ENCODE results near the gene HEXB. TPM values are rescaled to one million over a fixed set of nuclear protein-coding genes. Genes with fewer than 3 reads are reported as not detected.
"Not testable (repeated sequence)": the region's sequence is repeated elsewhere in the genome, so short reads cannot be mapped to it uniquely, and the experiment has no call there.

HEXB gene
- total RNA-seq, 1 experiment from 2014 or later, result 84.6 TPM

GRCh38 chr5:74672215-74672877 lies 12.7 kb upstream of the HEXB start:
- Histone ChIP-seq H3K9me2 (ENCODE audit: insufficient read depth) (no peaks in the 10 kb centered on the region), H3K9me3 (ENCODE audit: insufficient read depth, low read depth) (peaks cover 12% of the 10 kb centered on the region; the same call in 1 of the 2 replicates), H3K4me2 (no peak overlapping the region), H3K27ac (no peak overlapping the region), H3K36me3 (ENCODE audit: low read depth) (no peaks in the 10 kb centered on the region), H3K4me1 (replicated peaks; ENCODE audit: insufficient read depth) (peaks cover 9% of the 10 kb centered on the region; the same call in 1 of the 2 replicates), H3F3A (ENCODE audit: insufficient read depth, low read depth) (0 out of 2 replicates have a peak, but pooled peaks cover 5% of the 10 kb centered on the region), H4K20me1 (ENCODE audit: insufficient read depth) (no peaks in the 10 kb centered on the region), H3K4me3 (no peak overlapping the region), H3K79me2 (ENCODE audit: low read depth) (no peaks in the 10 kb centered on the region), H2AFZ (no peak overlapping the region), H3K27me3 (ENCODE audit: insufficient read depth, low read depth) (no peaks in the 10 kb centered on the region)
- POLR2A ChIA-PET (ENCODE audit: unreplicated experiment), result no interaction called here
- no peak for DNase-seq
- intact Hi-C loops (cut with micrococcal nuclease; ENCODE audit: unreplicated experiment), result loop anchor here (5.0 to 10.0 kb wide), 2 partner anchors 230 to 662 kb away; partner anchors contain the start of gene HMGCR
- CTCF ChIA-PET, result no interaction called here
- no TSS peak for BruUV-seq (replicated peaks)
- TF ChIP-seq EZH2 (IDR thresholded peaks at IDR 0.05; ENCODE audit: low read depth), result no peak
- TF ChIP-seq, protein P1, sequence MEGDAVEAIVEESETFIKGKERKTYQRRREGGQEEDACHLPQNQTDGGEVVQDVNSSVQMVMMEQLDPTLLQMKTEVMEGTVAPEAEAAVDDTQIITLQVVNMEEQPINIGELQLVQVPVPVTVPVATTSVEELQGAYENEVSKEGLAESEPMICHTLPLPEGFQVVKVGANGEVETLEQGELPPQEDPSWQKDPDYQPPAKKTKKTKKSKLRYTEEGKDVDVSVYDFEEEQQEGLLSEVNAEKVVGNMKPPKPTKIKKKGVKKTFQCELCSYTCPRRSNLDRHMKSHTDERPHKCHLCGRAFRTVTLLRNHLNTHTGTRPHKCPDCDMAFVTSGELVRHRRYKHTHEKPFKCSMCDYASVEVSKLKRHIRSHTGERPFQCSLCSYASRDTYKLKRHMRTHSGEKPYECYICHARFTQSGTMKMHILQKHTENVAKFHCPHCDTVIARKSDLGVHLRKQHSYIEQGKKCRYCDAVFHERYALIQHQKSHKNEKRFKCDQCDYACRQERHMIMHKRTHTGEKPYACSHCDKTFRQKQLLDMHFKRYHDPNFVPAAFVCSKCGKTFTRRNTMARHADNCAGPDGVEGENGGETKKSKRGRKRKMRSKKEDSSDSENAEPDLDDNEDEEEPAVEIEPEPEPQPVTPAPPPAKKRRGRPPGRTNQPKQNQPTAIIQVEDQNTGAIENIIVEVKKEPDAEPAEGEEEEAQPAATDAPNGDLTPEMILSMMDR (conservative IDR thresholded peaks at IDR 0.05), result no peak

DNA sequence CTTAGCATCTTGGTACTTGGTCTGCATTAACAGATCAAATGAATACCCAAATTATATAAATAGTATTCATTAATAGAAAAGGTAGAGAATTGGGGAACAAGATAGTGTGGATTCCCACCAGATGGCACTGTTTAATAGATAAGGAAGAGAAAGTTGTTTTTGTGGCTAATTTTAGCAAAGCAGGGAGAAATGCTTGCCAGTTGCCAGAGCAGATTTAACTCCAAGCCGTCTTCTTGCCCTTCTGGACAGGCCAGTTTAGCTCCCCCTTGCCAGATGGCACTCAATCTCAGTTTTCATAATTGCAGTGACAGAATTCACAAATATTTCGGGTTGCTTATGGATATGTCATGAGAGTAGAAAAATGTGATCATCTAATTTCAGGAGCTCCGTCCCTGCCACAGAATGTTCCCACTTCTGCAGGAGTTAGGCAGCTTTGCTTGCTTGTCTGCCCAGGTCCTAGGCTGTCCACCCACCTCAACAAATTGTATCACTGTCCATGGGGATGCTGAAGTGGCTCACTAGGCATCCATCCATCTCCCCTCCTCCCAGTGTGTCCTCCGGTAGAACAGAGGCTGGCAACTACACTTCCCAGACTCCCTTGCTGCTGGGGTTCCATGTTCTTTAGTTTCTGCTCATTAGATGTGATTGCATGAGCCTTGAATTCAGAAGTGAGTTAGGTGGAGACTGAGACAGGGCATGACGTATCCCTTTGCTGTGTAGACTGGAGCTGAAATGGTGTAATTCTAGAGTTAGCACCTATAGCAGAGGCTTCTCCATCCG lies 11.8 kb upstream of the HEXB start:
- TF ChIP-seq, protein P1 (conservative IDR thresholded peaks at IDR 0.05), result peak; percentile 63
- no peak for TF ChIP-seq EZH2 (IDR thresholded peaks at IDR 0.05; ENCODE audit: low read depth)
- Histone ChIP-seq H3K4me1 (replicated peaks; ENCODE audit: insufficient read depth) (peaks cover 9% of the 10 kb centered on the region; the same call in 1 of the 2 replicates), H3K9me3 (ENCODE audit: insufficient read depth, low read depth) (peaks cover 12% of the 10 kb centered on the region; the same call in 1 of the 2 replicates), H3K4me3 (no peak overlapping the region), H2AFZ (no peak overlapping the region), H3K36me3 (ENCODE audit: low read depth) (no peaks in the 10 kb centered on the region), H3K79me2 (ENCODE audit: low read depth) (no peaks in the 10 kb centered on the region), H3K9me2 (ENCODE audit: insufficient read depth) (no peaks in the 10 kb centered on the region), H4K20me1 (ENCODE audit: insufficient read depth) (no peaks in the 10 kb centered on the region), H3K27me3 (ENCODE audit: insufficient read depth, low read depth) (no peaks in the 10 kb centered on the region), H3K4me2 (peak overlapping the region; percentile 37; the same call in 1 of the 2 replicates), H3K27ac (no peak overlapping the region), H3F3A (ENCODE audit: insufficient read depth, low read depth) (0 out of 2 replicates have a peak, but pooled peaks cover 5% of the 10 kb centered on the region)
- DNase-seq, result peak; percentile 29 to 66
- ChIA-PET CTCF (interaction anchor here (0.5 kb wide), 1 partner anchor 42 kb away, joined by 4 read pairs; no protein-coding TSS in a partner anchor), POLR2A (ENCODE audit: unreplicated experiment) (no interaction called here)
- intact Hi-C loops (cut with micrococcal nuclease; ENCODE audit: unreplicated experiment), result loop anchor here (1.0 to 10.0 kb wide), 4 partner anchors 229 to 662 kb away; partner anchors contain the start of gene HMGCR
- no TSS peak for BruUV-seq (replicated peaks)

DNA sequence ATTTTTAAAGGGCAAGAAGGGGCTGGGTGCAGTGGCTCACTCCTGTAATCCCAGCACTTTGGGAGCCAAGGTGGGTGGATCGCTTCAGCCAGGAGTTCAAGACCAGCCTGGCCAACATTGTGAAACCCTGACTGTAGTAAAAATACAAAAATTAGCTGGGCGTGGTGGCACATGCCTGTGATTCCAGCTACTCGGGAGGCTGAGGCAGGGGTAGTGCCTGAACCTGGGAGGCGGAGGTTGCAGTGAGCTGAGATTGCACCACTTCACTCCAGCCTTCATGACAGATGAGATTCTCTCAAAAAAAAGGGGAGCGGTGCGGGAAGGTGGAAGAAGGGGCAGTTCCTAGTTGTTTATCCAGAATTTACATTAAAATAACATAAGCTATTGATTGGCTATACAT lies 8.6 kb upstream of the HEXB start:
- H3K27ac ChIP-seq, result not testable (repeated sequence)
- POLR2A ChIA-PET (ENCODE audit: unreplicated experiment), result interaction anchor here (0.7 kb wide), 1 partner anchor 298 kb away, joined by 4 read pairs; no protein-coding TSS in a partner anchor

DNA sequence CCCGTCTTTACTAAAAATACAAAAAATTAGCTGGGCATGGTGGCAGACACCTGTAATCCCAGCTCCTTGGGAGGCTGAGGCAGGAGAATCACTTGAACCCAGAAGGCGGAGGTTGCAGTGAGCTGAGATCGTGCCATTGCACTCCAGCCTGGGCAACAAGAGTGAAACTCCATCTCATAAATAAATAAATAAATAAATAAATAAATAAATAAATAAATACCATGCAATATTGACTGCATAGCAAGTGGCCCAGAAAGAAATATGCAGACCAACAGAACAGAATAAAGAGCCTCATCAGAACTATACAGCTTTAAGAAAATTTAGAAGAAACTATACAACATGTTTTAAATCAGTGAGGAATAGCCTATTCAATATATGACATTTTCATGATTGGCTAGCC lies 6.9 kb upstream of the HEXB start:
- H3K9me3 ChIP-seq (ENCODE audit: insufficient read depth, low read depth); BruUV-seq (replicated peaks); H3F3A ChIP-seq (ENCODE audit: insufficient read depth, low read depth); H3K9me2 ChIP-seq (ENCODE audit: insufficient read depth); POLR2A ChIA-PET (ENCODE audit: unreplicated experiment); H3K79me2 ChIP-seq (ENCODE audit: low read depth); DNase-seq; H3K27ac ChIP-seq; CTCF ChIA-PET; H4K20me1 ChIP-seq (ENCODE audit: insufficient read depth); H3K4me3 ChIP-seq; H3K27me3 ChIP-seq (ENCODE audit: insufficient read depth, low read depth); H2AFZ ChIP-seq; H3K4me2 ChIP-seq; H3K36me3 ChIP-seq (ENCODE audit: low read depth): not testable (repeated sequence)
- H3K4me1 ChIP-seq (replicated peaks; ENCODE audit: insufficient read depth), result peaks cover 11% of the 10 kb centered on the region; the same call in 1 of the 2 replicates
- intact Hi-C loops (cut with micrococcal nuclease; ENCODE audit: unreplicated experiment), result loop anchor here (10.0 kb wide), 1 partner anchor 657 kb away; the partner anchor contains the start of gene HMGCR

More for the DNA sequence above, 8.6 kb upstream of the HEXB start:
- H3K79me2 ChIP-seq (ENCODE audit: low read depth); H3K9me3 ChIP-seq (ENCODE audit: insufficient read depth, low read depth); H3K4me3 ChIP-seq; H3K27me3 ChIP-seq (ENCODE audit: insufficient read depth, low read depth); H2AFZ ChIP-seq; CTCF ChIA-PET; H3F3A ChIP-seq (ENCODE audit: insufficient read depth, low read depth); H3K36me3 ChIP-seq (ENCODE audit: low read depth); BruUV-seq (replicated peaks); H4K20me1 ChIP-seq (ENCODE audit: insufficient read depth); DNase-seq; H3K9me2 ChIP-seq (ENCODE audit: insufficient read depth); H3K4me2 ChIP-seq: not testable (repeated sequence)
- peaks cover 16% of the 10 kb centered on the region; the same call in 1 of the 2 replicates for H3K4me1 ChIP-seq (replicated peaks; ENCODE audit: insufficient read depth)
- intact Hi-C loops (cut with micrococcal nuclease; ENCODE audit: unreplicated experiment), result loop anchor here (10.0 kb wide), 1 partner anchor 658 kb away; the partner anchor contains the start of gene HMGCR

DNA sequence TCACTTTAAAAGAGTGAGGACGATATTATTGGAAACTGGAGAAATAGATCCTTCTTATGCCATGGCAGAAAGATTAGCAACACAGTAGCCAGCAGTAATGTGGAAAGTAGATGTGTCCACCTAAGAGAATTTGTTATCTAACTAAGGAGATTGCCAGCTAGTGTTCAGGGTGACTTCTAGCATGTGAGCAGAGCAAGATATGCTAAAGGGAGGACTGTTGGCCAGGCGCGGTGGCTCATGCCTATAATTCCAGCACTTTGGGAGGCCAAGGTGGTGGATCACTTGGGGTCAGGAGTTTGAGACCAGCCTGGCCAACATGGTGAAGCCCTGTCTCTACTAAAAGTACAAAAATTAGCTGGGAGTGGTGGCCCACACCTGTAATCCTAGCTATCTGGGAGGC lies 5.7 kb upstream of the HEXB start:
- H3K9me3 ChIP-seq (ENCODE audit: insufficient read depth, low read depth); H3K79me2 ChIP-seq (ENCODE audit: low read depth); BruUV-seq (replicated peaks); H3K36me3 ChIP-seq (ENCODE audit: low read depth); H4K20me1 ChIP-seq (ENCODE audit: insufficient read depth); H3K4me2 ChIP-seq; POLR2A ChIA-PET (ENCODE audit: unreplicated experiment); H3K4me1 ChIP-seq (replicated peaks; ENCODE audit: insufficient read depth); H3K27ac ChIP-seq; H3K9me2 ChIP-seq (ENCODE audit: insufficient read depth); DNase-seq; H3K4me3 ChIP-seq; H2AFZ ChIP-seq; CTCF ChIA-PET; H3K27me3 ChIP-seq (ENCODE audit: insufficient read depth, low read depth); H3F3A ChIP-seq (ENCODE audit: insufficient read depth, low read depth): not testable (repeated sequence)
- intact Hi-C loops (cut with micrococcal nuclease; ENCODE audit: unreplicated experiment), result loop anchor here (10.0 kb wide), 1 partner anchor 656 kb away; the partner anchor contains the start of gene HMGCR
